DOHH2 (cell line): Measurements from ENCODE around the gene CADPS2.

Experiments
- CTCF ChIP-seq: fragments of 200-600 bp; sonication (generic); IDR thresholded peaks from one replicate; pipeline ENCODE4 v1.5.1; 2014; ENCODE audit warnings: antibody characterized with exemption, mild to moderate bottlenecking, low read depth, low read length; ENCODE audit not compliant: poor library complexity, severe bottlenecking
- EZH2phosphoT487 ChIP-seq: fragments of 200-600 bp; sonication (generic); IDR thresholded peaks from 2 replicates; pipeline ENCODE4 v1.6.1; 2017; ENCODE audit warnings: borderline replicate concordance, mild to moderate bottlenecking, antibody characterized with exemption, low read length, moderate library complexity, mixed read lengths

GRCh38 chr7:122454776-122455507, 431.3 kb downstream of the CADPS2 start:
- TF ChIP-seq CTCF (no peak), EZH2phosphoT487 (no peak)
